ENCODE data around the gene OXTR.

The OXTR gene

DNA sequence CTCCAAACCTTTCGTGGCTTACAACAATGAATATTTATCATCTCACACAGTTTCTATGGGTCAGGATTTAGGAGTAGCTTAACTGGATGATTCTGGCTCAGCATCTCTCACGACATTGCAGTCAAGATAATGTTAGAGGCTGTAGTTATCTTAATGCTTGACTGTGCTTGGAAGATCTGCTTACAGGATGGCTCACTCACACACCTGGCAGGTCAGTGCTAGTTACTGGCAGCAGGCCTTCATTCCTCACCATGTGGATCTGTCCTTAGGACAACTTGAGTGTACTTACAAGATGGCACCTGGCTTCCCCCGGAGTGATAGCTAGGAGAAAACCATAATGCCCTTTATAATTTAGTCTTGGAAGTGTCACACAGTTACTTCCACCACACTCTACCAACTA, 32.8 kb upstream of the OXTR start:
- no peak for DNase-seq (ENCODE audit: low read depth, low spot score)
- POLR2A ChIA-PET = no interaction called here
- H3K4me3 ChIP-seq (ENCODE audit: low read depth, low read length) = no peak overlapping the region
- CTCF ChIA-PET = no interaction called here
- TF ChIP-seq, protein P1, sequence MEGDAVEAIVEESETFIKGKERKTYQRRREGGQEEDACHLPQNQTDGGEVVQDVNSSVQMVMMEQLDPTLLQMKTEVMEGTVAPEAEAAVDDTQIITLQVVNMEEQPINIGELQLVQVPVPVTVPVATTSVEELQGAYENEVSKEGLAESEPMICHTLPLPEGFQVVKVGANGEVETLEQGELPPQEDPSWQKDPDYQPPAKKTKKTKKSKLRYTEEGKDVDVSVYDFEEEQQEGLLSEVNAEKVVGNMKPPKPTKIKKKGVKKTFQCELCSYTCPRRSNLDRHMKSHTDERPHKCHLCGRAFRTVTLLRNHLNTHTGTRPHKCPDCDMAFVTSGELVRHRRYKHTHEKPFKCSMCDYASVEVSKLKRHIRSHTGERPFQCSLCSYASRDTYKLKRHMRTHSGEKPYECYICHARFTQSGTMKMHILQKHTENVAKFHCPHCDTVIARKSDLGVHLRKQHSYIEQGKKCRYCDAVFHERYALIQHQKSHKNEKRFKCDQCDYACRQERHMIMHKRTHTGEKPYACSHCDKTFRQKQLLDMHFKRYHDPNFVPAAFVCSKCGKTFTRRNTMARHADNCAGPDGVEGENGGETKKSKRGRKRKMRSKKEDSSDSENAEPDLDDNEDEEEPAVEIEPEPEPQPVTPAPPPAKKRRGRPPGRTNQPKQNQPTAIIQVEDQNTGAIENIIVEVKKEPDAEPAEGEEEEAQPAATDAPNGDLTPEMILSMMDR (IDR thresholded peaks at IDR 0.05; ENCODE audit: insufficient read depth, low read length, missing control alignments) = no peak

DNA sequence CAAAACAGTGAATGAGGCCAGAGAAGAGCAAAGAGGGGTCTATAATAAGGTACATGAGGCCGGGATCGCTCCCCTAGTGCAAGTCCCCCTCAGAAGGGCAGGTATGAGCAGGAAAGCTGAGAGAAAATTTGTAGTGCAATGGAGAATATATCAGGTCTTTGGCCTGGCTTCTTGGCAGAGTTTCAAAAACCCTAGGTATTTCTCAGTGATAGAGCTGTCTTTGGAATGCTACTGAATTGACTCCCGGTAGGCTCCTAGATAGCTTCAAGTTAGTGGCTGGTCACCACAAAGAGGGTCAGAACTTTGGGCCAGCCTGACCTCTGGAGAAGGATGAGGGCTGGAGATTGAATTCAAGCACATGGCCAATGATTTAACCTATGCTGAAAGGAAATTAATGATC, 30.6 kb upstream of the OXTR start:
- ChIA-PET CTCF (interaction anchor here (0.7 to 1.4 kb wide), 4 partner anchors 8 to 138 kb away, joined by 3 to 4 read pairs (median 3); no protein-coding TSS in a partner anchor), POLR2A (no interaction called here)
- TF ChIP-seq, protein P1 (IDR thresholded peaks at IDR 0.05; ENCODE audit: insufficient read depth, low read length, missing control alignments) = no peak
- DNase-seq (ENCODE audit: low read depth, low spot score) = no peak
- H3K4me3 ChIP-seq (ENCODE audit: low read depth, low read length) = no peak overlapping the region

DNA sequence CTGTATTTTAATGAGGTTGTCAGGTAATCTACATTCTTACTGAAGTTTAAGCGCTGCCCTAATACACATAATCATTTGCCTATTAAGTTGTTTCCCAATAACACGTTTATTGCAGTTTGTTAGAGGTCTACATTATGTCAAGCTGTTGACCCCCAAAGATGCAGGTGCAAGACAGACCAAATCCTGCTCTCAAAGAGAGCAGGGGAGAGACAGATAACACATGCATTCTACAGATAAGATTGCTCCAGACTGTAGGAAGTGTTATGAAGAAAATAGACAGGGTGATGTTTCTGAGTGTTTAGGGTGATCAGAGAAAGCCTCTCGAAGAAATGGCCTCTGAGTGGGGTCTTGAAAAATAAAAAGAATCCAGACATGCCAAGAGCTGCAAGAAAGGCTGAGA, 24.8 kb upstream of the OXTR start:
- ChIA-PET CTCF (interaction anchor here (2.3 kb wide), 1 partner anchor 25 kb away, joined by 9 read pairs; the partner anchor contains the start of gene OXTR), POLR2A (no interaction called here)
- TF ChIP-seq, protein P1 (IDR thresholded peaks at IDR 0.05; ENCODE audit: insufficient read depth, low read length, missing control alignments) = no peak
- H3K4me3 ChIP-seq (ENCODE audit: low read depth, low read length) = no peak overlapping the region
- no peak for DNase-seq (ENCODE audit: low read depth, low spot score)

DNA sequence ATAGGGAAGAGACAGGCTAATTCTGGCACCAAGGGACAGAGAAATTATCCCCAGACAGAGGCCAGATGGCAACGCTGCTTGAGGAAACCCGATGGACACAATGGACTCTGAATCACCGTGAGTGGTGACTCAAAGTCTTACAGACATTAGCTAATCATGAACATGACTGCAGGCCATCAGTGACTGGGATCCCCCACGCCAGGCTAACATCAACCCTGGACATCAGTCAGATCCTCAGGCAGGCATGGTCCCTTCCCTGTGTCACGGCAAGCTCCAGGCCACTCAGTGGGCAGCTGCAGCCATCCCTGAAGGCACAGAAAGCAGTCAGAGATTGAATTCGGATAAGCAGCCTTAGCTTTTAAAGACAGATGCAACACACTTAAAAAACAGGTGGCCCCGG, 23.8 kb upstream of the OXTR start:
- CTCF ChIA-PET = interaction anchor here (1.0 to 2.3 kb wide), 2 partner anchors 15 to 24 kb away, joined by 5 to 9 read pairs; partner anchors contain the start of gene OXTR
- TF ChIP-seq, protein P1 (IDR thresholded peaks at IDR 0.05; ENCODE audit: insufficient read depth, low read length, missing control alignments) = no peak
- peak; percentile 42 for DNase-seq (ENCODE audit: low read depth, low spot score)
- POLR2A ChIA-PET = interaction anchor here (0.7 kb wide), 1 partner anchor 8 kb away, joined by 3 read pairs; no protein-coding TSS in a partner anchor
- no peak overlapping the region for H3K4me3 ChIP-seq (ENCODE audit: low read depth, low read length)

DNA sequence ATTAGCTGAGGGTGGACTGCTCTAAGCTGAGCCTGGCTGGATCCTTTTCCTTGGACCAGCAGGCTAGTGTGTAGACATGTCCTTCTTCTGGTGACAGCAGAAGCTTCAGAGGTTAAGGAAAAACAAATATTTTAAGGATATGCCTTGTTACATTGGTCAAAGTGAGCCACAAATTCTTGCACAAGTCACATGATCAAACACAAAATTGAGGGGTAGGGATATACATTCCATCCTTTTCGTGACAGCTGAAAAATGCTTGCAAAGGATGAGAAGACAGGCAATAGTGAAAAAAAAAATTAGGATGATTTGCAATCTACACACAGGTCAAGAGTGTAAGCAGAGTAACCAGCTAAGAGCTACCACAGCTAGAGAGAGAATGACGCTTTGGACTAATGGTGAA, 21.1 kb upstream of the OXTR start:
- H3K4me3 ChIP-seq (ENCODE audit: low read depth, low read length) = no peak overlapping the region
- ChIA-PET CTCF (interaction anchor here (1.8 kb wide), 1 partner anchor 21 kb away, joined by 6 read pairs; the partner anchor contains the start of gene OXTR), POLR2A (no interaction called here)
- no peak for DNase-seq (ENCODE audit: low read depth, low spot score)
- TF ChIP-seq, protein P1 (IDR thresholded peaks at IDR 0.05; ENCODE audit: insufficient read depth, low read length, missing control alignments) = no peak

DNA sequence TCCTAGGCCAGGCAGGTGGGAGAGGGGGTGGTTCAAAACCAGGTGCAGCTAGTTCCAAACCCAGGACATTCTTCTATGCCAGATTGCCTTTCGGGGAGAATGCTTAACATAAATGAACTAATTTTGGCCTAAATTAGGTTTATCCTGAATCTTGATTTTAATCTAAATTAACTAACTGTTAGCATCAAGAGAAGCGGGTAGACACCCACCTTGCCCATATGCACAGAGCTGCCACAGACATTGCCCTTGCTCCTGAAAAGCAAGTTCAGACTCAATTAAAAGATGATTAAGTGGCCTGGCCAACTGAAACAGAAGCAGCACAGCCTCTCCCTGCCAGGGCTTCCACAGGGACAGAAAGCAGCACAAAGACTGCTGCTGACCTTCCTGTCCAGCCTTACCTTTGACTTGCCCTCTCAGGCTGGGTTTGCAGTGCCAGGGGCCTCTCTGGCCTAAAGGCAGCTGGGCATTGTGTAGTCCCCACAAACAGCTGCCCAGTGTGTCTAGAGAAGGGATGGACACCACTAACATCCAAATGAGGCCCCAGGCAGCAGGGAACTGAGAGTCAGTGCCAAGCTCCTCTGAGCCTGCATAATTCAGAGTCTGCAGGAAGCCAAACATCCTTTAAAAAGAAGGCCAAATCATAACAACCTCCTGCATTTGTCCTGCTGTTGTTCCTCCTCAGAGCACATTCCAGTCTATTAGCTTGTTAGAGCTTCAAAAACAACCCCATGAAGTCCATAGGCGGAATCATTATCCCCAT, 15.4 kb upstream of the OXTR start:
- CTCF ChIA-PET = interaction anchor here (1.0 to 1.3 kb wide), 2 partner anchors 16 to 24 kb away, joined by 3 to 7 read pairs; partner anchors contain the start of gene OXTR
- no peak overlapping the region for H3K4me3 ChIP-seq (ENCODE audit: low read depth, low read length)
- POLR2A ChIA-PET = interaction anchor here (0.9 kb wide), 1 partner anchor 8 kb away, joined by 3 read pairs; no protein-coding TSS in a partner anchor
- no peak for DNase-seq (ENCODE audit: low read depth, low spot score)
- TF ChIP-seq, protein P1 (IDR thresholded peaks at IDR 0.05; ENCODE audit: insufficient read depth, low read length, missing control alignments) = no peak

Data from AG04449 (cell line).